ENCODE data around the gene NMRAL1. TPM values are rescaled to one million over a fixed set of nuclear protein-coding genes. Genes with fewer than 3 reads are reported as not detected.

The NMRAL1 gene
- total and polyA plus RNA-seq, 2 experiments from 2014 or later, result 37.4 to 44.2 TPM

DNA sequence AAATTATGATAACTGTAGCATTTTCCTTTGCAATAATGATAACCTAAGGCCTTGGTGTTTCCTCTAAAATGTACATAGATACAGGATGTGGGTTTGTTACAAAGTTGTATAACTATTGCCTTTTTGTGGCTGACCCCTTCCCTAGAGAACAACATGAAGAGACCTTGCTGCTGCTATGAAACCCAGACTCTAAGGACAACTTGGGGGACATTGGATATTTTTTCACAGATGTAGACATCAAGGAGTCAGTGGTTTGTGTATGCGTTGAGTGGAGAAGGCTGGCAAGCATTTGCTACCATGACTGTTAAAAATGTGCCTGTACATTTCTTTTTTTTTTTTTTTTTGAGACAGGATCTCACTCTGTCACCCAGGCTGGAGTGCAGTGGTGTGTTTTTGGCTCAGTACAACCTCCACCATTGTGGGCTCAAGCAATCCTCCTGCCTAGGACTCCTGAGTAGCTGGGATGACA, 14.1 kb upstream of the NMRAL1 start:
- Histone ChIP-seq H3K36me3 (ENCODE audit: low read depth) (no peaks in the 10 kb centered on the region), H3K4me2 (ENCODE audit: unreplicated experiment) (no peak overlapping the region), H2AFZ (no peak overlapping the region), H3K9me2 (ENCODE audit: insufficient read depth) (no peaks in the 10 kb centered on the region), H3K27ac (peak overlapping the region; percentile 67), H4K20me1 (ENCODE audit: insufficient read depth) (no peaks in the 10 kb centered on the region), H3K4me1 (ENCODE audit: insufficient read depth) (peaks cover 17% of the 10 kb centered on the region), H3K4me3 (no peak overlapping the region), H3K9me3 (ENCODE audit: low read depth) (no peaks in the 10 kb centered on the region), H3K9ac (no peak overlapping the region), H3K27me3 (replicated peaks; ENCODE audit: insufficient read depth) (no peaks in the 10 kb centered on the region), H3K79me2 (ENCODE audit: insufficient read depth) (peaks cover 66% of the 10 kb centered on the region), H3F3A (ENCODE audit: insufficient read depth) (peaks cover 34% of the 10 kb centered on the region)
- TF ChIP-seq EZH2phosphoT487 (IDR thresholded peaks at IDR 0.05; ENCODE audit: insufficient read depth, low read depth) (no peak), EZH2 (IDR thresholded peaks at IDR 0.05; ENCODE audit: insufficient read depth, poor library complexity, severe bottlenecking) (no peak)
- DNase-seq, result peak; percentile 38
- WGBS, 2 experiments (ENCODE audit: low coverage in 1 of 2, low lambda C conversion rate in 2 of 2, missing lambda C conversion rate in 2 of 2), result 48 to 56% methylated on average over 1 of the region's 1 CpG
- in situ Hi-C loops (cut with MboI), result no loop called here

DNA sequence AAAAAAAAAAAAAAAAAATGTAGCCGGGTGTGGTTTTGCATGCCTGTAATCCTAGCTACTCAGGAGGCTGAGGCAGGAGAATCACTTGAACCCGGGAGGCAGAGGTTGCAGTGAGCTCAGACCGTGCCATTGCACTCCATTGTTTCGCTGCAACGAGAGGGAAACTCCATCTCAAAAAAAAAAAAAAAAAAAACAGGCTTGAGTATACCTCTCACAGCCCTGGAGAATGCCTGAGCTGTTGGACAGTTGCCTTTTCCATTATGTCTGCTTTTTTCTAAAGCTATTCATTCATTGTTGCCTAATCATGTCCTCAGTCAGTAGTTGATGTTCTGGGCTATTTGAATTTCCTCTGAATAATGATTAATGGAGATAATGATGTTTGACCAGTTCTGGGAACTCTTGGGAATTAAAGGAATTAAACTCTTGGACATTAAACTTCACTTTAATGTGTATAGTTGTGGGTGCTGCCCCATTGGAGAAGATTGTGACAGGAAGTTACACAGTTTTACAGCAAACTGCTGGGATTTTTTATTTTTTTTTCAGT, 13.6 kb upstream of the NMRAL1 start:
- 90 to 93% methylated on average over 5 of the region's 5 CpGs for WGBS, 2 experiments (ENCODE audit: low coverage in 1 of 2, low lambda C conversion rate in 2 of 2, missing lambda C conversion rate in 2 of 2)
- no peak overlapping the region for H3K4me2 ChIP-seq (ENCODE audit: unreplicated experiment)
- no peaks in the 10 kb centered on the region for H3K27me3 ChIP-seq (replicated peaks; ENCODE audit: insufficient read depth)
- in situ Hi-C loops (cut with MboI), result no loop called here
- peaks cover 34% of the 10 kb centered on the region for H3F3A ChIP-seq (ENCODE audit: insufficient read depth)
- H3K9me2 ChIP-seq (ENCODE audit: insufficient read depth), result no peaks in the 10 kb centered on the region
- no peak overlapping the region for H3K9ac ChIP-seq
- peaks cover 66% of the 10 kb centered on the region for H3K79me2 ChIP-seq (ENCODE audit: insufficient read depth)
- H3K36me3 ChIP-seq (ENCODE audit: low read depth), result no peaks in the 10 kb centered on the region
- H2AFZ ChIP-seq, result no peak overlapping the region
- H3K27ac ChIP-seq, result peak overlapping the region; percentile 67
- peaks cover 17% of the 10 kb centered on the region for H3K4me1 ChIP-seq (ENCODE audit: insufficient read depth)
- no peak overlapping the region for H3K4me3 ChIP-seq
- no peaks in the 10 kb centered on the region for H3K9me3 ChIP-seq (ENCODE audit: low read depth)
- peak; percentile 81 for DNase-seq
- no peaks in the 10 kb centered on the region for H4K20me1 ChIP-seq (ENCODE audit: insufficient read depth)
- TF ChIP-seq EZH2 (IDR thresholded peaks at IDR 0.05; ENCODE audit: insufficient read depth, poor library complexity, severe bottlenecking), result no peak
- no peak for TF ChIP-seq EZH2phosphoT487 (IDR thresholded peaks at IDR 0.05; ENCODE audit: insufficient read depth, low read depth)

DNA sequence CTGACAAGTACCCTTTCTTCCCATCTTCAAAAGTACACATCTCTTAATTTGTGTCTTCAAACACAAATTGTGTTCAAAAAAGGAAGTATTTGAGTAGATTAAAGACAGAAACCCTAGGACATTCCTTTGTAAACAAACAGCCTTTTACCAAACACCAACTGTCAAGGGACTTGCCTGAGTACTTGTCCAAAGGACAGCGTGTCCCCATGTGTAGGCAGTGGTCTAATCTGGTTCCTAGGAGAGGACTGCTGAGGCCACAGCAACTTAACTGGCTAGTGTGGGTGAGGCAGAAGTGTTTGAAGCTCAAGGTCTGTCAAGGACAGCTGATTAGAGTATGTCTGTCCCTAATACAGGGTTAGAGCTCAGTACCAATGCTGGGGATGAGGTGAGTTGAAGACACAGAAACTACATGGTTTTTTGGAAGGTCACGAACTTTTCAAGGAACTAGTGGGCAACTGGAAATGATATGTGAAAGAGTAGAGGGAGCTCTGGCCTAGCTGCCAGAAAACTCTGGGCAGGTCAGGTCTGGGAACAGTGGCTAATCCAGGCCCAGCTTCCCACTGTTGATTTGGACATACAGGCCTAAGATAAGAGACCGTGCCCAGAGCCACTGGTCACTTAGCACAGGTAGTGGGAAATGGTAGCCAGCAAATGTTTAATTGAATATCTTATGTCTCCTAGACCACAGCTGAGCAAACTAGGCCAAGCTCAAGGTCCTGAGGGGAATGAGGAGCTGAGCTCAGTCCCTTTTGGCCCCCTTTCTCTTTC, 11.9 kb upstream of the NMRAL1 start:
- DNase-seq, result no peak
- Histone ChIP-seq H3K79me2 (ENCODE audit: insufficient read depth) (peaks cover 66% of the 10 kb centered on the region), H4K20me1 (ENCODE audit: insufficient read depth) (no peaks in the 10 kb centered on the region), H3K9me3 (ENCODE audit: low read depth) (no peaks in the 10 kb centered on the region), H3K4me1 (ENCODE audit: insufficient read depth) (peaks cover 17% of the 10 kb centered on the region), H3K4me2 (ENCODE audit: unreplicated experiment) (no peak overlapping the region), H3K4me3 (no peak overlapping the region), H3K9me2 (ENCODE audit: insufficient read depth) (no peaks in the 10 kb centered on the region), H3K27me3 (replicated peaks; ENCODE audit: insufficient read depth) (no peaks in the 10 kb centered on the region), H3F3A (ENCODE audit: insufficient read depth) (peaks cover 34% of the 10 kb centered on the region), H2AFZ (no peak overlapping the region), H3K9ac (no peak overlapping the region), H3K27ac (no peak overlapping the region), H3K36me3 (ENCODE audit: low read depth) (no peaks in the 10 kb centered on the region)
- in situ Hi-C loops (cut with MboI), result no loop called here
- WGBS, 2 experiments (ENCODE audit: low coverage in 1 of 2, low lambda C conversion rate in 2 of 2, missing lambda C conversion rate in 2 of 2), result 100% methylated on average over 3 of the region's 3 CpGs
- TF ChIP-seq EZH2phosphoT487 (IDR thresholded peaks at IDR 0.05; ENCODE audit: insufficient read depth, low read depth) (no peak), EZH2 (IDR thresholded peaks at IDR 0.05; ENCODE audit: insufficient read depth, poor library complexity, severe bottlenecking) (no peak)

DNA sequence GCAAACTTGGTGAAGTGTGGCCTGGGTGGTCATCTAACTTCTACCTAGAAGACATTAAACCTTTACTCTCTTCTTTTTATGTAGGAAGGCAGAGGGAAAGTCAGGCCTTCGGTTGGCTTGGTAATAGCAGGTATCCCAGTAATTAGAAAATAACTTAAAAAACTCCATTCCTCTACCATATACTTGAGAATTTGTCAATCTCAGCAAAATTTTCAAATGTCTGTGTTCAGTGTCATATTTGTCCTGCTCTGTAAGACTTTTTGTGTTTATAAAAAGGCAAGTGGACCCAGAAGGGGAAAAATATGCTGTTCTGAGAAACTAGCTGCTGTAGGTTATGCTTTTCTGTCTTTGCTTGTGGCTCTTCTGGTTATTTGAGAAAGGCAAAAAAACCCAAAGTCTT, 7.5 kb upstream of the NMRAL1 start:
- Histone ChIP-seq H3F3A (ENCODE audit: insufficient read depth) (no peaks in the 10 kb centered on the region), H3K9me2 (ENCODE audit: insufficient read depth) (no peaks in the 10 kb centered on the region), H3K4me3 (no peak overlapping the region), H3K27me3 (replicated peaks; ENCODE audit: insufficient read depth) (no peaks in the 10 kb centered on the region), H3K79me2 (ENCODE audit: insufficient read depth) (peaks cover 95% of the 10 kb centered on the region), H3K4me1 (ENCODE audit: insufficient read depth) (peaks cover 12% of the 10 kb centered on the region; the same call in 1 of the 2 replicates), H3K9ac (no peak overlapping the region), H3K9me3 (ENCODE audit: low read depth) (no peaks in the 10 kb centered on the region), H2AFZ (no peak overlapping the region), H3K27ac (no peak overlapping the region), H3K4me2 (ENCODE audit: unreplicated experiment) (no peak overlapping the region), H4K20me1 (ENCODE audit: insufficient read depth) (no peaks in the 10 kb centered on the region), H3K36me3 (ENCODE audit: low read depth) (no peaks in the 10 kb centered on the region)
- WGBS, 2 experiments (ENCODE audit: low coverage in 1 of 2, low lambda C conversion rate in 2 of 2, missing lambda C conversion rate in 2 of 2), result 92 to 100% methylated on average over 1 of the region's 1 CpG
- no peak for DNase-seq
- no peak for TF ChIP-seq EZH2 (IDR thresholded peaks at IDR 0.05; ENCODE audit: insufficient read depth, poor library complexity, severe bottlenecking)
- no peak for TF ChIP-seq EZH2phosphoT487 (IDR thresholded peaks at IDR 0.05; ENCODE audit: insufficient read depth, low read depth)
- in situ Hi-C loops (cut with MboI), result no loop called here
